H9 (cell line): Measurements from ENCODE around the gene AIMP1. TPM values are rescaled to one million over a fixed set of nuclear protein-coding genes. Genes with fewer than 3 reads are reported as not detected.
A peak's percentile ranks its signal among the peaks of the same experiment; 100 is the strongest.

Source experiments
- DNase-seq: peaks from one replicate; pipeline ENCODE4 v3.0.0-alpha.2; 2017
- H2AFZ ChIP-seq: one replicate; pipeline ENCODE4 v1.6.1; 2013; ENCODE audit warnings: mild to moderate bottlenecking, low read length, control low read depth, moderate library complexity
- H2AK5ac ChIP-seq: 2 replicates; pipeline ENCODE4 v1.6.1; 2013; ENCODE audit warnings: low read length, control low read depth, mixed read lengths; ENCODE audit not compliant: insufficient read length
- H2BK120ac ChIP-seq: one replicate; pipeline ENCODE4 v1.6.1; 2013; ENCODE audit warnings: low read depth, mild to moderate bottlenecking, low read length, control low read depth, inconsistent platforms; ENCODE audit not compliant: poor library complexity, severe bottlenecking
- H2BK12ac ChIP-seq: 2 replicates; pipeline ENCODE4 v1.6.1; 2013; ENCODE audit warnings: low read length, control low read depth, mixed read lengths, low read depth; ENCODE audit not compliant: insufficient read length
- H2BK15ac ChIP-seq: 2 replicates; pipeline ENCODE4 v1.6.1; 2013; ENCODE audit warnings: low read depth, low read length, control low read depth
- H2BK20ac ChIP-seq: one replicate; pipeline ENCODE4 v1.6.1; 2013; ENCODE audit warnings: low read depth, mild to moderate bottlenecking, low read length, control low read depth, inconsistent platforms; ENCODE audit not compliant: poor library complexity, severe bottlenecking
- H2BK5ac ChIP-seq: 2 replicates; pipeline ENCODE4 v1.6.1; 2013; ENCODE audit warnings: low read length, control low read depth, mixed read lengths; ENCODE audit not compliant: insufficient read length
- H3K14ac ChIP-seq: 2 replicates; pipeline ENCODE4 v1.6.1; 2013; ENCODE audit warnings: low read length, control low read depth; ENCODE audit not compliant: insufficient read depth
- H3K18ac ChIP-seq: 2 replicates; pipeline ENCODE4 v1.6.1; 2013; ENCODE audit warnings: low read depth, mild to moderate bottlenecking, mixed read lengths, low read length, control low read depth; ENCODE audit not compliant: insufficient read length
- H3K23ac ChIP-seq: 2 replicates; pipeline ENCODE4 v1.6.1; 2013; ENCODE audit warnings: low read length, control low read depth, mixed read lengths, low read depth; ENCODE audit not compliant: insufficient read length
- H3K23me2 ChIP-seq: 2 replicates; pipeline ENCODE4 v1.6.1; 2013; ENCODE audit warnings: low read depth, mild to moderate bottlenecking, mixed read lengths, low read length, control low read depth; ENCODE audit not compliant: insufficient read length, poor library complexity, severe bottlenecking
- H3K27ac ChIP-seq: 2 replicates; pipeline ENCODE4 v1.5.1; 2013; ENCODE audit warnings: low read length, control low read depth, mixed read lengths, low read depth; ENCODE audit not compliant: insufficient read length
- H3K27me3 ChIP-seq: 2 replicates; pipeline ENCODE4 v1.6.1; 2013; ENCODE audit warnings: low read length, control low read depth, inconsistent platforms; ENCODE audit not compliant: insufficient read depth
- H3K4ac ChIP-seq: 2 replicates; pipeline ENCODE4 v1.6.1; 2013; ENCODE audit warnings: low read depth, mild to moderate bottlenecking, control low read depth, inconsistent platforms, low read length, moderate library complexity
- H3K4me1 ChIP-seq: 2 replicates; pipeline ENCODE4 v1.6.1; 2013; ENCODE audit warnings: low read length, control low read depth, inconsistent platforms; ENCODE audit not compliant: insufficient read depth
- H3K4me2 ChIP-seq: 2 replicates; pipeline ENCODE4 v1.6.1; 2013; ENCODE audit warnings: low read length, control low read depth, mixed read lengths; ENCODE audit not compliant: insufficient read length, insufficient read depth
- H3K56ac ChIP-seq: 2 replicates; pipeline ENCODE4 v1.6.1; 2013; ENCODE audit warnings: low read depth, mild to moderate bottlenecking, mixed read lengths, low read length, control low read depth; ENCODE audit not compliant: insufficient read length
- H3K79me1 ChIP-seq: 2 replicates; pipeline ENCODE4 v1.6.1; 2013; ENCODE audit warnings: low read depth, mild to moderate bottlenecking, moderate library complexity, low read length, control low read depth, inconsistent platforms; ENCODE audit not compliant: insufficient read depth, poor library complexity, severe bottlenecking
- H3K79me2 ChIP-seq: 2 replicates; pipeline ENCODE4 v1.6.1; 2013; ENCODE audit warnings: low read length, control low read depth, inconsistent platforms; ENCODE audit not compliant: insufficient read depth
- H3K9ac ChIP-seq: 2 replicates; pipeline ENCODE4 v1.6.1; 2013; ENCODE audit warnings: low read length, control low read depth, mixed read lengths; ENCODE audit not compliant: insufficient read length; ENCODE audit errors: extremely low read depth
- H3K9me3 ChIP-seq: one replicate; pipeline ENCODE4 v1.6.1; 2013; ENCODE audit warnings: low read depth, low read length, inconsistent platforms; ENCODE audit not compliant: control insufficient read depth
- H3T11ph ChIP-seq: one replicate; pipeline ENCODE4 v1.6.1; 2013; ENCODE audit warnings: mild to moderate bottlenecking, low read length, control low read depth, inconsistent platforms
- H4K20me1 ChIP-seq: one replicate; pipeline ENCODE4 v1.6.1; 2013; ENCODE audit not compliant: control insufficient read depth, insufficient read length, insufficient read depth
- H4K5ac ChIP-seq: 2 replicates; pipeline ENCODE4 v1.6.1; 2013; ENCODE audit warnings: low read depth, mild to moderate bottlenecking, mixed read lengths, low read length, control low read depth; ENCODE audit not compliant: insufficient read length
- H4K8ac ChIP-seq: replicated peaks from 2 replicates; pipeline ENCODE4 v1.6.1; 2013; ENCODE audit warnings: low read length, control low read depth, mixed read lengths, low read depth; ENCODE audit not compliant: insufficient read length
- H4K91ac ChIP-seq: 2 replicates; pipeline ENCODE4 v1.6.1; 2013; ENCODE audit warnings: low read depth, mild to moderate bottlenecking, moderate library complexity, mixed read lengths, low read length, control low read depth; ENCODE audit not compliant: insufficient read length
- H3K27ac Mint-ChIP-seq, 3 experiments: 2 replicates in 2 of 3; 3 replicates in 1 of 3; pipeline ENCODE4 v1.8.0; 2020 to 2021; ENCODE audit warnings: mixed read lengths in 3 of 3, mild to moderate bottlenecking in 1 of 3, moderate library complexity in 1 of 3
- H3K27me3 Mint-ChIP-seq: 2 replicates; pipeline ENCODE4 v1.8.0; 2021; ENCODE audit warnings: low read depth, mild to moderate bottlenecking, moderate library complexity, mixed read lengths
- H3K36me3 Mint-ChIP-seq, 3 experiments: 2 replicates in 2 of 3; 3 replicates in 1 of 3; pipeline ENCODE4 v1.8.0; 2020 to 2021; ENCODE audit warnings: low read depth in 3 of 3, mixed read lengths in 3 of 3; ENCODE audit not compliant: insufficient read depth in 1 of 3
- H3K4me1 Mint-ChIP-seq, 2 experiments: 2 replicates each; pipeline ENCODE4 v1.8.0; 2020; ENCODE audit warnings: mixed read lengths in 2 of 2
- H3K4me3 Mint-ChIP-seq, 2 experiments: 2 replicates in 1 of 2; 3 replicates in 1 of 2; pipeline ENCODE4 v1.8.0; 2020 to 2021; ENCODE audit warnings: mild to moderate bottlenecking in 2 of 2, mixed read lengths in 2 of 2, moderate library complexity in 1 of 2
- H3K9me3 Mint-ChIP-seq, 2 experiments: 2 replicates in 1 of 2; 3 replicates in 1 of 2; pipeline ENCODE4 v1.8.0; 2020; ENCODE audit warnings: mild to moderate bottlenecking in 2 of 2, mixed read lengths in 2 of 2, moderate library complexity in 1 of 2
- total RNA-seq: library from RNA; stranded (reverse); gene quantifications from 2 replicates; pipeline ENCODE4 v1.2.1, GENCODE V29; 2021
- TF ChIP-seq, protein P1 (sequence below): fragments of 200-600 bp; sonication (generic); conservative IDR thresholded peaks from 3 replicates; pipeline ENCODE4 v1.8.0; 2021; ENCODE audit warnings: antibody characterized with exemption, mild to moderate bottlenecking

Gene AIMP1
- total RNA-seq, 1 experiment from 2014 or later: 36.8 TPM

DNA sequence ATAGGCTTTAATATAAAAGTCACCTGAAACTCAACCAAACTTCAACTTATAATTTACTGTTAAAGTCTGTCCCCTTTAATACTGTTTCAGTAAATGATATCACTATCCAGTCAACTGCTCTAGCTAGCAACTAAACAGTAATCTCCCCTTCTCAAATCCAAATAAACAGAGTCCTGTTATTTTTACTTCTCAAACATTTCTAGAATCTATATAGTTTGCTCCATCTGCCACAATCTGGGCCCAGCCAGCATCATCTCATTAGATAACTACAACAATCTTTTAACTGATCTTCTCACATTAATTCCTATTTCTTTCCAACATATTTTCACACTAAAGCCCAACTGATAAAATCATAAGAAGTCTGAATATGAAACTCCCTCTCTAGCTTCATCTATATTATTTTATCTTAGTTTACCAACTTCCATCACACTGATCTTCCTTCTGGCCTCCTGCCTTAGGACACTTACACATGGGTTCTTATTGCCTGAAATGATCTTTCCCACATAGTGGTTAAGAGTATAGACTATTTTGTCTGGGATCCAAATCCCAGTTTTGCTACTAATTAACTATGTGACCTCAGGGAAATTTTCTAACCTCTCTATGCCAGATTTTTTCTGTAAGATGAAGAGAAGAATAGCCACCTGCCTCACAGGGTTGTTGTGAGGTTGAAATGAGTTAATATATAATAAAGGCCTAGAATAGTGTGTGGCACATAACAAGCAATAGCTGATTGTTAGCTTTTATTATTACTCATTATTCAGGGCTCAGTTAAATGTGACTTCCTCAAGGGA lies 18.9 kb upstream of the AIMP1 start:
- no peak overlapping the region for H3K4me2 ChIP-seq
- no peaks in the 10 kb centered on the region for H3K79me2 ChIP-seq
- H3K18ac ChIP-seq: no peak overlapping the region
- Mint-ChIP-seq H3K4me3 (no peak overlapping the region), H3K27ac (peak overlapping the region in 1 of 3 experiments; percentile 31; a peak in 2 of 7 replicates), H3K4me1 (peaks cover 23 to 32% of the 10 kb centered on the region in 2 experiments), H3K36me3 (peaks cover 10 to 19% (median 15%) of the 10 kb centered on the region in 3 experiments), H3K9me3 (no peaks in the 10 kb centered on the region), H3K27me3 (no peaks in the 10 kb centered on the region)
- H3K79me1 ChIP-seq: no peaks in the 10 kb centered on the region
- H4K8ac ChIP-seq: no peak overlapping the region
- H3K27ac ChIP-seq: no peak overlapping the region
- no peak overlapping the region for H2BK5ac ChIP-seq
- no peak overlapping the region for H3K56ac ChIP-seq
- DNase-seq: no peak
- no peak overlapping the region for H2BK120ac ChIP-seq
- TF ChIP-seq, protein P1, sequence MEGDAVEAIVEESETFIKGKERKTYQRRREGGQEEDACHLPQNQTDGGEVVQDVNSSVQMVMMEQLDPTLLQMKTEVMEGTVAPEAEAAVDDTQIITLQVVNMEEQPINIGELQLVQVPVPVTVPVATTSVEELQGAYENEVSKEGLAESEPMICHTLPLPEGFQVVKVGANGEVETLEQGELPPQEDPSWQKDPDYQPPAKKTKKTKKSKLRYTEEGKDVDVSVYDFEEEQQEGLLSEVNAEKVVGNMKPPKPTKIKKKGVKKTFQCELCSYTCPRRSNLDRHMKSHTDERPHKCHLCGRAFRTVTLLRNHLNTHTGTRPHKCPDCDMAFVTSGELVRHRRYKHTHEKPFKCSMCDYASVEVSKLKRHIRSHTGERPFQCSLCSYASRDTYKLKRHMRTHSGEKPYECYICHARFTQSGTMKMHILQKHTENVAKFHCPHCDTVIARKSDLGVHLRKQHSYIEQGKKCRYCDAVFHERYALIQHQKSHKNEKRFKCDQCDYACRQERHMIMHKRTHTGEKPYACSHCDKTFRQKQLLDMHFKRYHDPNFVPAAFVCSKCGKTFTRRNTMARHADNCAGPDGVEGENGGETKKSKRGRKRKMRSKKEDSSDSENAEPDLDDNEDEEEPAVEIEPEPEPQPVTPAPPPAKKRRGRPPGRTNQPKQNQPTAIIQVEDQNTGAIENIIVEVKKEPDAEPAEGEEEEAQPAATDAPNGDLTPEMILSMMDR: no peak
- H4K20me1 ChIP-seq: no peaks in the 10 kb centered on the region
- no peaks in the 10 kb centered on the region for H3K4me1 ChIP-seq
- no peak overlapping the region for H2AK5ac ChIP-seq
- H4K5ac ChIP-seq: no peak overlapping the region
- H4K91ac ChIP-seq: no peak overlapping the region
- H3K4ac ChIP-seq: no peak overlapping the region
- no peaks in the 10 kb centered on the region for H3K23me2 ChIP-seq
- no peak overlapping the region for H3T11ph ChIP-seq
- H3K9ac ChIP-seq: no peak overlapping the region
- H3K9me3 ChIP-seq: no peaks in the 10 kb centered on the region
- H3K14ac ChIP-seq: no peak overlapping the region
- H2AFZ ChIP-seq: no peak overlapping the region
- H2BK20ac ChIP-seq: no peak overlapping the region
- H2BK12ac ChIP-seq: no peak overlapping the region
- no peak overlapping the region for H2BK15ac ChIP-seq
- H3K23ac ChIP-seq: no peak overlapping the region
- H3K27me3 ChIP-seq: no peaks in the 10 kb centered on the region
